Renal pelvis (tissue), 4 donors: Measurements from ENCODE around the gene BRD9. TPM values are rescaled to one million over a fixed set of nuclear protein-coding genes. Genes with fewer than 3 reads are reported as not detected.
"Not testable (repeated sequence)": the region's sequence is repeated elsewhere in the genome, so short reads cannot be mapped to it uniquely, and the experiment has no call there.

ENCODE experiments used
- DNase-seq: peaks from one replicate; pipeline ENCODE4 v3.0.0-alpha.2; 2013
- polyA plus RNA-seq, 3 donors: library from polyadenylated mRNA; unstranded; fragments of 120-200 nt; gene quantifications; one replicate each; pipeline ENCODE4 v1.2.1, GENCODE V29; 2013; ENCODE audit not compliant: insufficient read length in 3 of 3

The BRD9 gene
- polyA plus RNA-seq, 3 donors: 39.3 to 44.0 (median 43.7) TPM

DNA sequence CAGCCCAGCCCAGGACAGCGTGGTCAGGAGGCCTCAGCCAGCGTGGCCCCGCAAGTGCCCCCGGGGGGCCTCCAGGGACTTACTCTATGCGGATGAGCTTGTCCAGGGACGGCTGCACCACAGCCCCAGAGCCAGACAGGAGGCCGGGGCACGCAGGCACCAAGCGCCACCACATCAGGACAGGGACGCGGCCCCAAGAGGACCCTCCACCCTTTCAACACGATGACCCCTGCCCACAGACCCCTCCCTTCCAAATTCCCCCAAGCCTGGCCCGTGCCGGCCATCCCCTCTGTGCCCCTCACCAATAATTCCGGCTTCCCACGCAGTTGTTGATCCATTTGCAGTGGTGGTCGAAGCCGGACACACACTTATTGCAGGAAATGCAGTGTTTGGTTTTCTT lies 45.4 kb downstream of the BRD9 start:
- DNase-seq: not testable (repeated sequence)

DNA sequence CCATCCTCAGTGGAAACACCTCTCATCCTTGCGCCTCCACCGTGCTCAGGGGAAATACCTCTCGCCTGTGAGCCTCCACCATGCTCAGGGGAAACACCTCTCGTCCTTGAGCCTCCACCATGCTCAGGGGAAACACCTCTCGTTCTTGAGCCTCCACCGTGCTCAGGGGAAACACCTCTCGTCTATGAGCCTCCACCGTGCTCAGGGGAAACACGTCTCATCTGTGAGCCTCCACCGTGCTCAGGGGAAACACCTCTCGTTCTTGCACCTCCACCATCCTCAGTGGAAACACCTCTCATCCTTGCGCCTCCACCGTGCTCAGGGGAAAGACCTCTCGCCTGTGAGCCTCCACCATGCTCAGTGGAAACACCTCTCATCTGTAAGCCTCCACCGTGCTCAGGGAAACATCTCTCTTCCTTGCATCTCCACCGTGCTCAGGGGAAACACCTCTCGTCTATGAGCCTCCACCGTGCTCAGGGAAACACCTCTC lies 46.0 kb downstream of the BRD9 start:
- not testable (repeated sequence) for DNase-seq

DNA sequence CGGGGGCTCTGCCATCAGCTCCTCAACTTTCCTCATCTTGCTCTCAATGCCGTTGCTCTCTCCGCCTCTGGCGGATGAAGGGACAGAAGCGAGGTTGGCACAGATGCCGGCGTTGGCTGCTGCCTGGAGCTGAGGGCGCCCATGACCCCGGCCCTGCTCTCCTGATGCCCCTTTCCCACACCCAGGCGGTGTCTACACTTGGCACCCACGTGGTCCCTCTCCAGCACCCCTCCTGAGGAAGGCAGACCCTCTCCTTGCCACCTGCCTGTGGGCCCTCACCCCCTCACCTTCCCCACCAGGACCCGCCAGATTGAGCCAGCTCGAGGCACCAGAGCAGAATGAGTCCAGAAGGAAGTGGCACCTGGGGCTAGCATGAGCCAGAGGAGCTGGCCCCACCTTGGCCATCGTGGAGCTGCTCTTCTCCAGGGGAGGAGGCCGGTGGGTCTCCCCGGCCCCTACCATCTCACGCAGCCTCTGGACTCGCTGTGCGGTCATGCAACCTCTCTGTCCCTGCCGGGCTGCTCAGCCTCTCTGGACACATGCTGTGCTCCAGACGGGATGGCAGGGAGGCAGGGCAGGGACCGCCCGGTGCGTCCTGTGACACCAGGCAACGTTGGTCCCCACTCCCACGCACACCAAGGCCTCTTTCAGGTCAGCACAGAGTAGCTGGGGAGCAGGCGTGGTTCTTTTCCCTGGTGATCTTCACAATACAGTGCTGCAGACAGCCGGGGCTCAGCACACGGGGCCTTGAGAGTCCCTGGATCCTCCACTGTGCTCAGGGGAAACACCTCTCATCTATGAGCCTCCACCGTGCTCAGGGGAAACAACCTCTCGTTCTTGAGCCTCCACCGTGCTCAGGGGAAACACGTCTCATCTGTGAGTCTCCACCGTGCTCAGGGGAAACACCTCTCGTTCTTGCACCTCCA lies 46.7 kb downstream of the BRD9 start:
- DNase-seq: not testable (repeated sequence)

DNA sequence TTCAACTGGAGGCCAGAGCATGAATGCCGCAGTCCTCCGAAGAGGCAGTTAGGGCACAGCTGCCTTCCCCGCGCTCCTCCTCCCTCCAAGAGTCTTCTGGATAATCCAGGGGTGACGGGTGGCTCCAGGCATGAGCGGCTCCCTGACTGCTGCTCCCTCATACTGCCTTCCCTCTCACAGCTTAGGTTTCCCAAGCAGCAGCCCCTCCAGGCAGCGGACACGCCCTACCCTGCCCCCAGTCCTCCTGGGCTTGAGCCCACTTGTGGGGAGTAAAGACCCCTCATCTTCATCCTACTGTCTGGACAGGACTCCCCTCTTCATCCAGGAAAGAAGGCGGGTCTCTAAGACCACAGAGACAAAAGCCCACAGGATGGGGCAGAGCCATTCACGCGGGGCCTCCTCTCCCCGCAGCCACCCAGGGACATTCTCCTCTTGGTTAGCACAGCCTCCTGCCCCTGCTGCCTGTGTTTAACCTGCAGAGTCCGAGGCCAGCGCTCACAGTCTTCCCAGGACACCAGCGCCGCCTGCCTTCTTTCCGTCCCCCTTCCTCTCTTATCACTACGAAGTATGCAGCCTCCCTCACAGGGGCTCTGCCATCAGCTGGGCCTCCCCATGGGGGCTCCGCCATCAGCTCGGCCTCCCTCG lies 47.4 kb downstream of the BRD9 start:
- not testable (repeated sequence) for DNase-seq

DNA sequence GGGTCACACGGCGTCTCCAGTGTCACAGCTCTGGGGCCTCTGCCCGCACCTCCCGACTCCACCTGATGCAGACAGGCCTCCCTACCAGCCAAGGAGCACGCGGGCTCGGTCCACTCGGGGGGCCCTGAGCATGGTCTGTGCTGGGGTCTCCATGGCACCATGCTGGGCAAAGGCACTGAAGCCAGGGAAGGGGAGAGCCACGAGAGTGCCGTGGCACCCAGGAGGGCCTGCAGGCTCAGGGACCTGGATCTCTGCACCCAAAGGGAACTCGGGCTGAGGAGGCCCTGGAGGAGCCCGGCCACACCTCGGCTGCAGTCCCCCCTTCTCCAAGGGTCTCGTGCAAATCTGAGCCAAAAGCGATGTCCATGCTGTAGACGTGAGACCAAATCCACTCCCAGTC lies 48.2 kb downstream of the BRD9 start:
- not testable (repeated sequence) for DNase-seq

DNA sequence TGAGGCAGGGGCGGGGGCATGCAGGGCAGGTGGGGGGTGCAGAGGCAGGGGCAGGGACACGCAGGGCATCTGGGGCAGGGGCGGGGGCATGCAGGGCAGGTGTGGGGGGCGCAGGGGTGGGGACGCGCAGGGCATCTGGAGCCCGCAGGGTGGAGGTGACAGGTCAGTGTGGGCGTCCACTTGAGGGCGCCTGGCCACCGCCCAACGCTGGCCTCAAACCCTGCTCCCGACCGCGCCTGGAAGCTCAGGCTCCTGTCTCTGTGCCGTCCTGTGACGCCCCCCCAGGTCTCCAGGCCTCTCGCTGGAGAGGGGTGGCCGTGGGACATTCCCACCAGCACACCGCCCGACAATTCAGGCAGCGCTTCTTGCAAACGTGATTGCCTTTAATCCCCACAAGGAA lies 48.7 kb downstream of the BRD9 start:
- not testable (repeated sequence) for DNase-seq

DNA sequence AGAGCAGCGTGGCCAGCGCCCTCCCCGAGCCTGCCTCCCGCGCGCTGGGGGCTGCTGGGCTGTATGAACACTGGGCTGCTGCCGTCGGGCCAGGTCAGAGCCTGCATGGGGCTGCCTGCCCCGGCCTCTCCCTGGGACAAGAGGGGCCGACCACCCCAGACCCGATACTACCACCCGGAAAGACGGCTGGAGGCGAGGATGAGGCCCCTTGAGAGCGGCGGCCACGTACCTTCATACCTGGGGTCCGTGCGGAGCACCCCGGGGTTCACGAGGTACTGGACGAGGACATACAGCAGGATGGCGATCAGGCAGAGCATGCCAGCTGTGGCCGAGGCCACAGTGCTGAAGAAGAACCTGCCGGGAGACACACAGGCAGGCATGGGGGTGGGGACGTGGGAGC lies 49.2 kb downstream of the BRD9 start:
- not testable (repeated sequence) for DNase-seq

DNA sequence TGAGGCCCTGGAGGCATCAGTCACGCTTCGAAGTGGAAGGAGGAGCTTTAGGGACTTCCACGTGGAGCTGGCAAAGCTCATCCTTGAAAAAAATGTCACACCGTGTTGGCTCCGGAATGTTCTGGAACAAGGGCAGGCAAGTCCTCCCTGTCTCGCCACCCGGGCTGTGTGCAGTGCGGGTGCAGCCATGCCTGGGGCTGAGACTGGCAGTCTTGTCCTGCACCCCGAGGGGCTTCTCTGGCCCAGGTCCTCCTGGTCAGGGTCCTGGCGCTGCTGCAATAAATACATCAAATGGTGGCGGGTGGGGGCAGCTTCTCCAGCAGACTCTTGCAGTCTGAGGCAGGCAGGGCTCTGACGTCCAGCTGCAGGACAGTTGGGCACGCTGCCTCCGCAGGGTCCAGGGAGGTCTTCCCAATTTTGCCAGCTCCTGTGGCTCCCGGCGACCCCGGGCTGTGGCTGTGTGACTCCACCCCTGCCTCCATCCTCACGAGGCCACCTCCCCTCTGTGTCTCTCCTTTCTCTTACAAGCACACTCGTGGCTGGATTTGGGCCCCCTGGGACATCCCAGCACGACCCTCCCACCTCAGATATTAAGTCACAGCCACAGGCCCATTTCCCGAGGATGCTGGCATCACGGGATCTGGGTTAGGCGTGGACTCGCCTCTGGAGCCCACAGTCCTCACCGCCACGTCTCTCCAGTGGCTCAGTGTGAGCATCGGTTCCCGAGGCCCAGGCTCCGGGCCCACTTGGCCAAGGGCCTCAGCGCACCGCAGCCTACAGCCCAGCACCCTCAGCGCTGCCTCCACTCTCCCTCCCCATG lies 50.0 kb downstream of the BRD9 start:
- DNase-seq: not testable (repeated sequence)

DNA sequence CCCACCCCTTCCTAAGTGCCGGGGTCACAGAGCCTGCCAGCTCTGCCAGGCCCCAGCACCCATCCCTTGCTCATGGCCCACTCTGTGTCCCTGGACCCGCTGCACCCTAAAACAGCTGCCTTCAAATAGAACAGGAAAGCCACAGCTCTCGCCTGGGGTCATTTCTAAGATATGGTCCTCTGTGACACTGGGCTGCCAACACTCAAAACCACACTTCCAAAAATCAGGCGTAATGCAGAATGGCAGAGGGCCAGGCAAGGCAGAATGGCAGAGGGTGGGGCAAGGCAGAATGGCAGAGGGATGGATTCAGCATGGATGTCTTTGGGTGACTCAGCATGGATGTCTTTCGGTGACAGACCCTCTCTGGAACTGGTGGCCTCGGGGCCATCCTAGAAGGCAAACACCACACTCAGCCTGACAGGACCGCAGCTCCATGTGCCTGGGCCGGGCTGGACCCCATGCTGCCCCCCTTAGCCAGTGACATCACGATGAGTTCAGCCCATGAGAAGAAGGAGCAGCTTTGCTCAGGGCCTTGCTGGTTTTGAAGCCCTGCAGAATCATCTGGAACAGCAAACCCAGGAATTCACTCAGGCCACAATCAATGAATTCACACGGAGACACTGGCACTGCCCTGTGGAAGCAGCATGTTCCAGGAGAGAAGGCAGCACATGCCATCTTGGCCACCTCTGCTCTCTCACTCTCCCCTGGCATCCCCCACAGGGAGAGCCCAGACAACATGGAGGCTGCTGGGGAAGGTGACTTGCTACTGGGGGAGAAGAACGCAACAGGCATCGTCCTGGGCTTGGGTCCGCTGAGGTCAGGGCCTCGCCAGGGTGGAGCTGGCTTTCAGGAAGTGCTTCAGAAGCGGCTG lies 50.8 kb downstream of the BRD9 start:
- DNase-seq: not testable (repeated sequence)

DNA sequence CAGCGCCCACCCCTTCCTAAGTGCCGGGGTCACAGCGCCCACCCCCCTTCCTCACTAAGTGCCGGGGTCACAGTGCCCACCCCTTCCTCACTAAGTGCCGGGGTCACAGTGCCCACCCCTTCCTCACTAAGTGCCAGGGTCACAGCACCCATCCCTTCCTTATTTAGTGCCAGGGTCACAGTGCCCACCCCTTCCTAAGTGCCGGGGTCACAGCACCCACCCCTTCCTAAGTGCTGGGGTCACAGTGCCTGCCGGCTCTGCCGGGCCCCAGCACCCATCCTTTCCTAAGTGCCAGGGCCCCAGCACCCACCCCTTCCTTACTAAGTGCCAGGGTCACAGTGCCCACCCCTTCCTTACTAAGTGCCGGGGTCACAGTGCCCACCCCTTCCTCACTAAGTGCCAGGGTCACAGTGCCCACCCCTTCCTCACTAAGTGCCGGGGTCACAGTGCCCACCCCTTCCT lies 51.6 kb downstream of the BRD9 start:
- not testable (repeated sequence) for DNase-seq

DNA sequence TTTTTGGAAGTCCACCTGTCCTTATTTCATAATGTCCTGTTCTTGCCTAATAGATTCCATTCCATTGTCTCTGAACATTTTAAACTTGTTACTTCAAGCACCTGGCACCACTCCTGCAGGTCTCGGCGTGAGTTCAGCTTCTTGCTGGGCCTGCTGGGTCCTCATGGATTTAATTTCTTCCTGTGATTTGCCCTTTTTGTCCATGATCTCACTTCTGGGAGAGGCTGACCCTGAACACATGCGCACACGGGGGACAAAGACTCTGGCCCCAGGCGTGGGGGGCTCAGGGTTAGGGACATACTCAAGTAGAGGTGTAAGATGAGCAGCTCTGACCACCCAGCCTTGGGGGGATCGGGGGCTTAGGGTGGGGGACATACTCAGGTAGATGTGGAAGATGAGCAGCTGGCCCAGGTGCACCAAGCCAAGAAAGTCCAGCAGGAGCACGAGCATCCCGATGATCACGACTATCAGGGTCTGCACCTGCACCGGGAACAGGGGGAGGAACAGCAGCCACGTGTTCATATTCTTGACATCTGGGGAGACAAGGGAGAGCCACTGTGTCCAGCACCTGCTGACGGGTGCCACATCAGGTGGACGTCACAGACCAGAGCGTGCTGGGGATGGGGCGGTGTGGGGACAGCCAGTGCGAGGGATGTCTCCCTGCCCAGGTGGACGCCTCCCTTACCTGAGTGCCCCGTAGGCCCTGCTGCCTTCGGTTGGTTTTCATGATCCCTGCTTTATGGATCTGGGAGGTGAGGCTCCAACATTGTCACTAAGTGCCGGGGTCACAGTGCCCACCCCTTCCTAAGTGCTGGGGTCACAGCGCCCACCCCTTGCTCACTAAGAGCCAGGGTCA lies 52.3 kb downstream of the BRD9 start:
- DNase-seq: not testable (repeated sequence)

DNA sequence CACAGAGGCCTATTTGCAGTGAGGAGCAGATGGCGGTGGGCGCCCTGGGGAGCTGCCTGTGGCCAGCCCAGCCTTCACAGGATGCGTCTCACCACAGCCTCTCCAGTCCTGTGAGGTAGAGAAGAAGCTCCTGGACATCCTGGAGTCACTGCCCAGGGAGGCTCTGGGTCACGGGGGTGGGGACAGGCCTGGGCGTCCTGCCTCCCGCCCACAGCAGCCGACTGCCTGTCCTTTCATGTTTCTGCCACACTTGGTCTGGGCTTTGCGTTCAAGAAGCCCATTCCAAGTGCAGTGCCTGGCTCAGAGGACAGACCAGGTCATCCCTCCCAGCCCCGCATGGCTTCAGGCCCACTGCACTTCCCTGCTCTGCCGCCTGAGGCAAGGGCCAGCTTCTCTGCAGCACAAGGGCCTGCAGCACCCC lies 54.2 kb downstream of the BRD9 start:
- DNase-seq: not testable (repeated sequence)

DNA sequence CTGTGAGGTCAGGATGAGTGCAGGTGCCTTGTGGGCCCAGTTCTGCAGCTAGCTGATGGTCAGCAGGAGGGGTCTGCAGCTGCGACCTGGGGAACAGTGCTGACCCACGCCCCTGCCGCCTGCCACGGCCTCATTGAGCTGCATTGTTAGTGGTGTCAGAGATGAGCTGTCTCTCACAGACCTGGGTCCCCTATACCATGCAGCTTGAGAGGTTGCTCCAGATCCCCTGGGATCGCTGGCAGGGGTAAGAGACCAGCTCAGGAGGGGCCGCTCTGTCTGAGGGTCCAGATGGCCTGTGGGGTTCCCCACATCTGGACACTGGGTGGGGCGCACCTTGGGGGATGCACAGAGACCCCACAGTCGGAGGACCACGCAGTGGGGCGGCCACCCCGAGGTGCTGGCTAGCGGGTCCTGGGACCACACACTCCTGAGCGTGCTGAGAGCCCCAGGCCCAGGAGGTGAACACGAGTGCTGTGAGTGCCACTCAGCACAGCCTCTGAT lies 54.9 kb downstream of the BRD9 start:
- not testable (repeated sequence) for DNase-seq

DNA sequence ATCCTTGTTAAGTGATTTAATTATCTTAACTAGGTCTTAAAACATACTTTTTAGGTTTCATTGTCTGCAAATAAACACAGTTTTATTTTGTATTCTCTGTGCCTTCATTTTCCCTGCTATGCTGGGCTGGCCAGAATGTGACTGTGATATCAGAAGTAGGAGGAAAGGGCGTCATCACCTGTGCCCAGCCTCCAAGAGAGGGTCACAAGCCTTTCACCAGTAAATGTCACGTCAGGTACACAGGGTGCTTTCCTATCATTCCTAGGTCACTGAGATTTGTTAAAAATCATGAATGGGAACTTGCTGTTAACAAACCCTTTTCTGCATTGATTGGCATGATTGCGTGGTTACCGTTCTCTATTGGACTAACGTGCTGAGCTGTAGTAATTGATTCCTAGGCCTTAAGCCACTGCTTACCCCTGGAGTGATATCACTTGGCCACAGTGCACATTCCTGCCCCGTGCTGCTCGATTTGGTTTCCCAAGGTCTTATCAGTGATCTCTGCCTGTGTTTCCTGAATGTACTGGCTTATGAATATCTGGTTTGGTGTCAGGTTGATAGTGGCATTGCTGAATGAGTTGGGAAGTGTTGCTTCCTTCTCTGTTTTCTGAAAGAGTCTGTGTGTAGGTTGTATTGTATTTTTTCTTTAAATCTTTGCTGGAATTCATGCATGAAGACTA lies 56.5 kb downstream of the BRD9 start:
- not testable (repeated sequence) for DNase-seq

DNA sequence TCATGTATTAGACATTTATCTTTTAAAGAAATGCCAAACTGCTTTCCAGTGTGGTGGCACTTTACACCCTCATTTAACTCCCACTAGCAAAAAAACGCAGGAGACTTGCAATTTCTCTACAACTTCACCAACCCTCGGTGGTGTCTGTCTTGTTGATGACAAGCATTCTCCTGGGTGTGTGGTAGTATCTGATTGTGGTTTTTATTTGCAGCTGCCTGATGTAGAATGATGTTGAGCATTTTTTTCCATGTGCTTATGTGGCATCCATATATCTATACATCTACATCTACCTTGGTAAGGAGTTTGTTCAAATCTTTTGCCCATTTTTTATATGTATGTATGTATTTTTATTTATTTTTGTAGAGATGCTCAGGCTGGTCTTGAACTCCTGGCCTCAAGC lies 58.6 kb downstream of the BRD9 start:
- DNase-seq: not testable (repeated sequence)

DNA sequence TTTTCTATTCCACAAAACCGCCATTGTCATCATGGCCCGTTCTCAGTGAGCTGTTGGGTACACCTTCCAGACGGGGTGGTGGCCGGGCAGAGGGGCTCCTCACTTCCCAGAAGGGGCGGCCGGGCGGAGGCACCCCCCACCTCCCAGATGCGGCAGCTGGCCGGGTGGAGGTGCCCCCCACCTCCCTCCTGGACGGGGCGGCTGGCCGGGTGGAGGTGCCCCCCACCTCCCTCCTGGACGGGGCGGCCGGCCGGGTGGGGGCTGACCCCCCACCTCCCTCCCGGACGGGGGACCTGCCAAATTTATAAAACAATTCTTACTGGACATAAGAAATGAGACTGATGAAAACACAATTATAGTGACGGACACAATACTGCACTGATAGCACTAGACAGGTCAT lies 64.4 kb downstream of the BRD9 start:
- DNase-seq: not testable (repeated sequence)

DNA sequence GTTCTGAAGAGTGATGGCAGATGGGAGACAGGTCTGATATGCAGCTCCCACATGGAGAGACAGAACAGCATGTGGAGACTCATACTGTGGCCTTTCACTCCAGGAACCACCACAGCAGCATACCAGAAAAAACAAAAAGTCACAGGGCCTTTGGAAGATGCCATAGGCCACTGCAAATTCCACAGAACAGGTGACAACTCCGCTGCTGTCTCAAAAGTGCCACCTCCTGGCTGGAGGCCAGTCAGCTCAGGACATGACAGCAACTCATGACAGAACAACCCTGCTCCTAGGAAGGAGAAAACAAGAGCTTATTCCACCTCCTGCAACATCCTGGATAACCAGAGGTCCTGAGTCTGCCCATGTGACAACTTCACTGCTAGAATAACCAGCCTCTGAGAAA lies 67.1 kb downstream of the BRD9 start:
- not testable (repeated sequence) for DNase-seq

DNA sequence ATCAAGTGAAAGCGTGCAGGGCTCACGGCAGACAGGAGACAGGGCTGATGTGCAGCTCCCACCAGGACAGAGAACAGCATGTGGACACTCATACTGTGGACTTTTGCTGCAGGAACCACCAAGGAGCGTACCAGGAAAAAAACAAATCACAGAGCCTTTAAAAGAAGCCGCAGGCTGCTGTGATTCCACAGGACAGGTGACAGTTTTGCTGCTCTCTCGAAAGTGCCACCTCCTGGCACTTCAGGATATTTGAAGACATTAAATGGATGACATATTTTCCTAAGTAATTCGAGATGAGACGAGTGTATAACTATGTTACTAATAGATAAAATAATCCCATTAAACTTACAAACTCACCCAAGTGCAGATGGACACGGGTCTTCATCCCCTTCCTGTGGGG lies 71.1 kb downstream of the BRD9 start:
- DNase-seq: no peak

DNA sequence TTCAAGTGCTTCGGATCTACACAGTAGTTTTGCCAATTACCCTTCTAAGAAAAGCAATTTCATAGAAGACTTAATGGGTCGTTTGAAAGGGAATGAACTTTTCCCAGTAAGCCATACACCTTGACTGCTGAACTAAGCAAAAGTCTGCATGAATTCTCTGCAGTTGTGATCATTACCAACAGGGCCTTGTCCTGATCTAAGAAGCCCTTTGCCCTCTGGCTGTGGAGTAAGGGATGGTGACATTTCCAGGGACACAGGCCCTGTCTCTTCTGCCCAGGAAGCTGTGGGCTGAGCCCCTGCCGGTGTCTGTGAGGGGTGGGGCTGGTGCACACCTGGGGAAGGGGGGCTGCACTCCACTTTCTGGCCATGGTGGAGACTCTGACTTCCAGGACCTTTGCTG lies 72.4 kb downstream of the BRD9 start:
- DNase-seq: no peak
